Common myeloid progenitor, CD34-positive (primary cell): Measurements from ENCODE around the gene SUSD1.

Source experiments
- CTCF ChIA-PET: fragments of 350-600 bp; sonication (Branson Sonifier 250); formaldehyde crosslinking; loops from one replicate; lab custom pipeline; 2021; ENCODE audit warnings: antibody characterized with exemption; lab: Charles Lee
- POLR2A ChIA-PET: fragments of 350-600 bp; sonication (Branson Sonifier 250); formaldehyde crosslinking; loops from one replicate; lab custom pipeline; 2021; ENCODE audit warnings: antibody characterized with exemption; lab: Charles Lee
- DNase-seq, 3 donors: peaks; one replicate each; pipeline versions ENCODE4 v3.0.0 to v3.0.0-alpha.2; 2013
- H3K27ac ChIP-seq, 2 experiments: 1 replicate in 1 of 2; 2 replicates in 1 of 2; pipeline ENCODE4 v1.7.0; 2013; ENCODE audit warnings: inconsistent platforms in 2 of 2, low read length in 2 of 2, mild to moderate bottlenecking in 2 of 2, low read depth in 1 of 2, moderate library complexity in 1 of 2; ENCODE audit not compliant: severe bottlenecking in 2 of 2, insufficient read depth in 1 of 2, poor library complexity in 1 of 2
- H3K27me3 ChIP-seq, 5 experiments: replicated peaks in 2 of 5; 1 replicate in 3 of 5; 2 replicates in 2 of 5; pipeline versions ENCODE4 v1.6.1 to v1.7.0; 2013; ENCODE audit warnings: low read length in 4 of 5, mild to moderate bottlenecking in 2 of 5, moderate library complexity in 2 of 5, inconsistent platforms in 1 of 5; ENCODE audit not compliant: insufficient read depth in 5 of 5, control insufficient read depth in 4 of 5
- H3K36me3 ChIP-seq, 4 experiments: 1 replicate in 2 of 4; 2 replicates in 2 of 4; pipeline versions ENCODE4 v1.6.1 to v1.7.0; 2013; ENCODE audit warnings: low read length in 3 of 4, control low read depth in 1 of 4, mild to moderate bottlenecking in 1 of 4; ENCODE audit not compliant: control insufficient read depth in 4 of 4, insufficient read depth in 4 of 4
- H3K4me1 ChIP-seq, 4 experiments: 1 replicate in 3 of 4; 2 replicates in 1 of 4; pipeline versions ENCODE4 v1.6.1 to v1.7.1; 2013; ENCODE audit warnings: low read length in 3 of 4, mild to moderate bottlenecking in 3 of 4, control low read depth in 1 of 4, inconsistent platforms in 1 of 4, moderate library complexity in 1 of 4; ENCODE audit not compliant: control insufficient read depth in 4 of 4, insufficient read depth in 4 of 4; ENCODE audit errors: control extremely low read depth in 1 of 4
- H3K4me3 ChIP-seq, 7 experiments: 1 replicate in 4 of 7; 2 replicates in 3 of 7; pipeline versions ENCODE4 v1.5.1 to v1.7.0; 2013; ENCODE audit warnings: mild to moderate bottlenecking in 7 of 7, low read length in 6 of 7, moderate library complexity in 6 of 7, inconsistent platforms in 2 of 7, low read depth in 2 of 7, control low read depth in 1 of 7; ENCODE audit not compliant: insufficient read depth in 4 of 7, control insufficient read depth in 1 of 7; ENCODE audit errors: extremely low read depth in 1 of 7
- H3K9me3 ChIP-seq, 5 experiments: 1 replicate in 4 of 5; 2 replicates in 1 of 5; pipeline versions ENCODE4 v1.6.1 to v1.7.1; 2013; ENCODE audit warnings: low read length in 4 of 5, mild to moderate bottlenecking in 2 of 5, inconsistent platforms in 1 of 5, low read depth in 1 of 5, moderate library complexity in 1 of 5; ENCODE audit not compliant: control insufficient read depth in 4 of 5, insufficient read depth in 2 of 5; ENCODE audit errors: control extremely low read depth in 1 of 5
- WGBS: methylation state at CpG from one replicate; pipeline ENCODE4 v1.1.5; 2013; ENCODE audit not compliant: insufficient coverage; 5-methylcytosine and 5-hydroxymethylcytosine counted together

Gene SUSD1

GRCh38 chr9:112097712-112098688 lies 77.1 kb downstream of the SUSD1 start:
- POLR2A ChIA-PET: interaction anchor here (0.7 kb wide), 1 partner anchor 762 kb away, joined by 3 read pairs; no protein-coding TSS in a partner anchor
- peaks cover 0 to 26% (median 2%) of the 10 kb centered on the region in 4 experiments for H3K4me1 ChIP-seq

GRCh38 chr9:112094948-112095681 lies 80.0 kb downstream of the SUSD1 start:
- CTCF ChIA-PET: interaction anchor here (1.5 to 2.6 kb wide), 6 partner anchors 7 to 284 kb away, joined by 3 to 12 read pairs (median 6); no protein-coding TSS in a partner anchor
- H3K4me3 ChIP-seq: peak overlapping the region in 3 of 7 experiments; percentile 6 to 40 (median 30)
- WGBS: 50% methylated on average over 7 of the region's 9 CpGs
- peaks cover 0 to 26% (median 2%) of the 10 kb centered on the region in 4 experiments for H3K4me1 ChIP-seq
- H3K36me3 ChIP-seq: peaks cover 2 to 27% (median 6%) of the 10 kb centered on the region in 4 experiments
- H3K27ac ChIP-seq: peak overlapping the region in 1 of 2 experiments; percentile 63
- H3K27me3 ChIP-seq: no peaks in the 10 kb centered on the region
- no peak for DNase-seq
- H3K9me3 ChIP-seq: no peaks in the 10 kb centered on the region
- POLR2A ChIA-PET: no interaction called here

More at GRCh38 chr9:112097712-112098688, 77.1 kb downstream of the SUSD1 start:
- DNase-seq: peak; percentile 80 to 91 (median 84)
- Histone ChIP-seq H3K9me3 (no peaks in the 10 kb centered on the region), H3K27me3 (no peaks in the 10 kb centered on the region), H3K4me3 (no peak overlapping the region), H3K27ac (no peak overlapping the region), H3K36me3 (peaks cover 4 to 26% (median 6%) of the 10 kb centered on the region in 4 experiments)
- WGBS: 79% methylated on average over 13 of the region's 15 CpGs
- CTCF ChIA-PET: interaction anchor here (0.6 to 4.0 kb wide), 25 partner anchors 8 to 619 kb away, joined by 3 to 36 read pairs (median 4); partner anchors contain the start of genes HSDL2 and PTBP3

GRCh38 chr9:112094241-112094640 lies 80.9 kb downstream of the SUSD1 start:
- WGBS: 100% methylated on average over 1 of the region's 2 CpGs

GRCh38 chr9:112093870-112094216 lies 81.3 kb downstream of the SUSD1 start:
- peaks cover 0 to 26% (median 2%) of the 10 kb centered on the region in 4 experiments for H3K4me1 ChIP-seq
- H3K4me3 ChIP-seq: no peak overlapping the region
- ChIA-PET POLR2A (interaction anchor here (0.6 to 0.7 kb wide), 2 partner anchors 101 to 371 kb away, joined by 3 to 4 read pairs; no protein-coding TSS in a partner anchor), CTCF (interaction anchor here (0.6 to 2.6 kb wide), 10 partner anchors 9 to 699 kb away, joined by 3 to 12 read pairs (median 4); no protein-coding TSS in a partner anchor)
- no peaks in the 10 kb centered on the region for H3K27me3 ChIP-seq
- H3K9me3 ChIP-seq: no peaks in the 10 kb centered on the region
- peak overlapping the region in 1 of 2 experiments; percentile 15 for H3K27ac ChIP-seq
- 50% methylated on average over 1 of the region's 3 CpGs for WGBS
- peak in 2 of 3 donors; percentile 17 to 29 for DNase-seq
- H3K36me3 ChIP-seq: peaks cover 4 to 23% (median 6%) of the 10 kb centered on the region in 4 experiments

More at GRCh38 chr9:112094241-112094640, 80.9 kb downstream of the SUSD1 start:
- Histone ChIP-seq H3K4me1 (peaks cover 0 to 26% (median 2%) of the 10 kb centered on the region in 4 experiments), H3K27me3 (no peaks in the 10 kb centered on the region), H3K27ac (peak overlapping the region in 1 of 2 experiments; percentile 63), H3K4me3 (no peak overlapping the region), H3K36me3 (peaks cover 2 to 23% (median 6%) of the 10 kb centered on the region in 4 experiments), H3K9me3 (no peaks in the 10 kb centered on the region)
- no peak for DNase-seq
- POLR2A ChIA-PET: interaction anchor here (0.7 kb wide), 1 partner anchor 100 kb away, joined by 4 read pairs; no protein-coding TSS in a partner anchor
- CTCF ChIA-PET: interaction anchor here (0.6 to 2.6 kb wide), 11 partner anchors 8 to 699 kb away, joined by 3 to 12 read pairs (median 4); no protein-coding TSS in a partner anchor

- Histone ChIP-seq H3K4me3 (peak overlapping the region in 1 of 7 experiments; percentile 21), H3K4me1 (peaks cover 0 to 26% (median 2%) of the 10 kb centered on the region in 4 experiments), H3K27me3 (no peaks in the 10 kb centered on the region), H3K9me3 (no peaks in the 10 kb centered on the region), H3K36me3 (peaks cover 4 to 23% (median 9%) of the 10 kb centered on the region in 4 experiments), H3K27ac (peak overlapping the region in 1 of 2 experiments; percentile 15)
- WGBS: 90% methylated on average over 5 of the region's 5 CpGs
- ChIA-PET CTCF (interaction anchor here (0.6 to 2.6 kb wide), 9 partner anchors 9 to 699 kb away, joined by 3 to 12 read pairs (median 4); no protein-coding TSS in a partner anchor), POLR2A (interaction anchor here (0.6 to 0.7 kb wide), 2 partner anchors 101 to 371 kb away, joined by 3 to 4 read pairs; no protein-coding TSS in a partner anchor)
- no peak for DNase-seq
Measured at GRCh38 chr9:112093147-112093869, 81.8 kb downstream of the SUSD1 start.

GRCh38 chr9:112091810-112092209 lies 83.3 kb downstream of the SUSD1 start:
- H3K4me1 ChIP-seq: peaks cover 0 to 20% (median 0%) of the 10 kb centered on the region in 4 experiments
- 100% methylated on average over 1 of the region's 1 CpG for WGBS
- H3K27ac ChIP-seq: no peak overlapping the region
- peaks cover 9 to 23% (median 9%) of the 10 kb centered on the region in 4 experiments for H3K36me3 ChIP-seq
- peak in 1 of 3 donors; percentile 15 for DNase-seq
- CTCF ChIA-PET: interaction anchor here (1.5 kb wide), 1 partner anchor 269 kb away, joined by 5 read pairs; no protein-coding TSS in a partner anchor
- no peaks in the 10 kb centered on the region for H3K27me3 ChIP-seq
- no peak overlapping the region for H3K4me3 ChIP-seq
- POLR2A ChIA-PET: no interaction called here
- no peaks in the 10 kb centered on the region for H3K9me3 ChIP-seq
